SW480 (cell line): ENCODE data around the gene NAV2.
"Not testable (repeated sequence)": the region's sequence is repeated elsewhere in the genome, so short reads cannot be mapped to it uniquely, and the experiment has no call there.

Source experiments
- DNase-seq: peaks from one replicate; pipeline ENCODE4 v3.0.0-alpha.2; 2016; ENCODE audit warnings: low spot score

Gene NAV2

GRCh38 chr11:20002312-20003216 is 289.9 kb downstream of the NAV2 start:
- DNase-seq: no peak

- no peak for DNase-seq
Observed at GRCh38 chr11:20003351-20003750, 290.7 kb downstream of the NAV2 start.

- DNase-seq: no peak
Observed at GRCh38 chr11:20004866-20005265, 292.2 kb downstream of the NAV2 start.

- no peak for DNase-seq
Observed at GRCh38 chr11:20005747-20006146, 293.1 kb downstream of the NAV2 start.

GRCh38 chr11:20006618-20007017 is 294.0 kb downstream of the NAV2 start:
- not testable (repeated sequence) for DNase-seq

- no peak for DNase-seq
Observed at GRCh38 chr11:20007386-20007785, 294.7 kb downstream of the NAV2 start.

GRCh38 chr11:20008190-20008870 is 295.7 kb downstream of the NAV2 start:
- no peak for DNase-seq

- no peak for DNase-seq
Observed at GRCh38 chr11:20008871-20009644, 296.4 kb downstream of the NAV2 start.

- DNase-seq: no peak
Observed at GRCh38 chr11:20010156-20010850, 297.7 kb downstream of the NAV2 start.

- no peak for DNase-seq
Observed at GRCh38 chr11:20010851-20011225, 298.2 kb downstream of the NAV2 start.

GRCh38 chr11:20011307-20011951 is 298.8 kb downstream of the NAV2 start:
- no peak for DNase-seq

GRCh38 chr11:20013346-20014066 is 300.9 kb downstream of the NAV2 start:
- no peak for DNase-seq

GRCh38 chr11:20014067-20014402 is 301.4 kb downstream of the NAV2 start:
- DNase-seq: no peak

GRCh38 chr11:20015101-20015500 is 302.5 kb downstream of the NAV2 start:
- DNase-seq: no peak

- DNase-seq: no peak
Observed at GRCh38 chr11:20015529-20016427, 303.1 kb downstream of the NAV2 start.

GRCh38 chr11:20016526-20016925 is 303.9 kb downstream of the NAV2 start:
- no peak for DNase-seq

GRCh38 chr11:20017320-20017719 is 304.7 kb downstream of the NAV2 start:
- no peak for DNase-seq

GRCh38 chr11:20020198-20020597 is 307.6 kb downstream of the NAV2 start:
- DNase-seq: no peak

- no peak for DNase-seq
Observed at GRCh38 chr11:20020716-20021115, 308.1 kb downstream of the NAV2 start.

- DNase-seq: no peak
Observed at GRCh38 chr11:20021212-20021611, 308.6 kb downstream of the NAV2 start.
